ENCODE results near the gene OIT3. TPM values are rescaled to one million over a fixed set of nuclear protein-coding genes. Genes with fewer than 3 reads are reported as not detected.

The OIT3 gene
- total RNA-seq, 2 donors from 2014 or later = not detected

DNA sequence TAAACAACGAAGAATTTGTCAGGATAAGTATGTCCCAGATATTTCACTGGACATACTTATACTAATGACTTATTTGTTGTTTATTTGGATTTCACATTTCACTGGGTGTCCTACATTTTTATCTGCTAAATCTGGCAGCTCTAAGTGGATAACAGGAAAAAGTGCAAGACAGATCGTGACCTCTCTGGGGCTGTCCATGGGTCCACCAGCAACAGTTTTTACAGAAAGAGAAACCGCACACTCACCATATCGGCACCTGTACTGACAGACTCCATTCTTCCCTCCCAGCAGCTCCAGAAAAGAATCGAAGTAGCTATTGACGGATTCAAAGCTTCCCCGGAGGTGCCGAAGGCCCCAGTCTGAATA is 60.7 kb downstream of the OIT3 start:
- Histone ChIP-seq H3K27ac (no peak overlapping the region), H3K36me3 (no peaks in the 10 kb centered on the region), H3K4me3 (no peak overlapping the region), H3K27me3 (replicated peaks; ENCODE audit: insufficient read depth) (no peaks in the 10 kb centered on the region), H3K9me3 (no peaks in the 10 kb centered on the region), H3K4me1 (replicated peaks) (no peaks in the 10 kb centered on the region)
- DNase-seq (ENCODE audit: low spot score) = no peak
- 81% methylated on average over 8 of the region's 8 CpGs for WGBS
- intact Hi-C loops (cut with DNase I) = no loop called here
- TF ChIP-seq POLR2A (IDR thresholded peaks at IDR 0.05) (no peak), POLR2AphosphoS5 (IDR thresholded peaks at IDR 0.05) (no peak)
- TF ChIP-seq, protein P1, sequence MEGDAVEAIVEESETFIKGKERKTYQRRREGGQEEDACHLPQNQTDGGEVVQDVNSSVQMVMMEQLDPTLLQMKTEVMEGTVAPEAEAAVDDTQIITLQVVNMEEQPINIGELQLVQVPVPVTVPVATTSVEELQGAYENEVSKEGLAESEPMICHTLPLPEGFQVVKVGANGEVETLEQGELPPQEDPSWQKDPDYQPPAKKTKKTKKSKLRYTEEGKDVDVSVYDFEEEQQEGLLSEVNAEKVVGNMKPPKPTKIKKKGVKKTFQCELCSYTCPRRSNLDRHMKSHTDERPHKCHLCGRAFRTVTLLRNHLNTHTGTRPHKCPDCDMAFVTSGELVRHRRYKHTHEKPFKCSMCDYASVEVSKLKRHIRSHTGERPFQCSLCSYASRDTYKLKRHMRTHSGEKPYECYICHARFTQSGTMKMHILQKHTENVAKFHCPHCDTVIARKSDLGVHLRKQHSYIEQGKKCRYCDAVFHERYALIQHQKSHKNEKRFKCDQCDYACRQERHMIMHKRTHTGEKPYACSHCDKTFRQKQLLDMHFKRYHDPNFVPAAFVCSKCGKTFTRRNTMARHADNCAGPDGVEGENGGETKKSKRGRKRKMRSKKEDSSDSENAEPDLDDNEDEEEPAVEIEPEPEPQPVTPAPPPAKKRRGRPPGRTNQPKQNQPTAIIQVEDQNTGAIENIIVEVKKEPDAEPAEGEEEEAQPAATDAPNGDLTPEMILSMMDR (IDR thresholded peaks at IDR 0.05) = no peak

DNA sequence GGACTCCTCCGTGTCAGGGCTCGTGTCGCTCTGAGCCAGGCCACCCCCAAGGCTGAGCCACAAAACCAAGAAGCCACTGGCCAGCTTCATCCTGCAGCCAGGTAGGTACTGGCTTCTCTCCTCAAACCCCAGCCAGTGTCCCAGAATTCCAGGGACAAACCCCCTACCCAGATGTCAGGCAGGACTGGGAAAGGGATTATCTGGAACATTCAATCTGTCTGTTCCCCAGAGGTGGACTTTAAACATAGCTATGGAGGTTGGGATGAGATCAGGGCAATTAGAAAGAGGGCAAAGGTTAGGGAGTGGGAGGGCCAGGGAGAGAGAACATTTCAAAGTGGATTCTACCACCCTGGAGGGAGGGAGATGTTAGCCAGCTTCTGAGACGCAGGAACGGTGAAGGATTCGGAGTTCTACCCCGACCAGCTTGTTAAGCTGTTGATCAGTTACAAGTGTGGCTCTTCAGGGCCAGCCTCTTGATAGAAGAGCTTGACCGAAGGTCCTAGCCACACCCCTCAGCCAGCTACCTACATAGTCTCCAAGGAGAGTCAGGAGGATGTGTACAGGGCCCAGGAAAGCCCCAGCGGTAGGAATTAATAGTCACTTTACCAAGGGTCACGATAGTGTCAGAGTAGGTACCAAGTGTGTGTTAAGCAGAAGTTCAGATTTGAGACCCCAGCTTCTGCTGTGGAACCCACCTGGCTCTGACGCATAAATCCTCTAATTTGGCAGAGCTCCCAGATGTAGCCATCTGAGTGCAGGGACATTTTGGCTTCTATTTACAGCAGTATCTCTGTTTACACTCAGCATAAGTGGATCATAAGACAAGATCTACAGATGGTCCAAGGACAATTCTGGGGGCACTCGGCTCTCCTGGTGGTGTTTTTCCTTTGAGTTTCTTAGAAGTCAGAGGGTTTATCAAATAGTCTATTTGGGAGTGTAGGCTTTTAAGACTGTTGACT is 61.3 kb downstream of the OIT3 start, which contains the start of gene PLA2G12B:
TSS of gene PLA2G12B (minus strand) at position 211 of the 959 bp plus-strand sequence. CDS start at position 90, 121 bp downstream.
- Histone ChIP-seq H3K27ac (no peak within 1 kb of the TSS), H3K4me3 (no peak within 1 kb of the TSS), H3K4me1 (replicated peaks) (no peaks in the 10 kb centered on the region), H3K9me3 (no peaks in the 10 kb centered on the region), H3K36me3 (no peaks in the 10 kb centered on the region), H3K27me3 (replicated peaks; ENCODE audit: insufficient read depth) (no peaks in the 10 kb centered on the region)
- intact Hi-C loops (cut with DNase I) = no loop called here
- TF ChIP-seq, protein P1 (IDR thresholded peaks at IDR 0.05) = no peak
- TF ChIP-seq POLR2AphosphoS5 (IDR thresholded peaks at IDR 0.05) = no peak
- TF ChIP-seq POLR2A (IDR thresholded peaks at IDR 0.05) = no peak
- WGBS = 80% methylated on average over 12 of the region's 12 CpGs
- DNase-seq (ENCODE audit: low spot score) = no peak

DNA sequence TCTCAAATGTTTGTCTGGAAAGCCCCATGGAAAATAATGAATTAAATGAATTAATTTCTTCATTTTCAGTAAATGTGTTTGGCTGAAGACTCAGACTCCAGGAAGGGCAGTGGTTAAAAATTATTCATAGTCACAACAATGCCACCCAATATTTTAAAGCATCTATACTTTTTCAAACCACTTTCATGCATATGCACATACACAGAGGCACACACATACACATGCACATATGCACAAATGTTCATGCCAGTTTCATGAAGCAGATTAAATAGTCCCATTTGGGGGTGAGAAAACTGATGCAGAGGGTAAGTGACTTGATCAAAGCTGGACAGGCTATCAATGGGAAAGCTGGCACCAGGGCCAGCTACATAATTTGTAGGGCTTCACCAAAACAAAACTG is 62.5 kb downstream of the OIT3 start:
- no peaks in the 10 kb centered on the region for H3K4me1 ChIP-seq (replicated peaks)
- intact Hi-C loops (cut with DNase I) = no loop called here
- DNase-seq (ENCODE audit: low spot score) = no peak
- no peaks in the 10 kb centered on the region for H3K9me3 ChIP-seq
- H3K36me3 ChIP-seq = no peaks in the 10 kb centered on the region
- no peaks in the 10 kb centered on the region for H3K27me3 ChIP-seq (replicated peaks; ENCODE audit: insufficient read depth)
- no peak overlapping the region for H3K4me3 ChIP-seq
- H3K27ac ChIP-seq = no peak overlapping the region
- no peak for TF ChIP-seq POLR2A (IDR thresholded peaks at IDR 0.05)
- TF ChIP-seq POLR2AphosphoS5 (IDR thresholded peaks at IDR 0.05) = no peak
- TF ChIP-seq, protein P1 (IDR thresholded peaks at IDR 0.05) = no peak

DNA sequence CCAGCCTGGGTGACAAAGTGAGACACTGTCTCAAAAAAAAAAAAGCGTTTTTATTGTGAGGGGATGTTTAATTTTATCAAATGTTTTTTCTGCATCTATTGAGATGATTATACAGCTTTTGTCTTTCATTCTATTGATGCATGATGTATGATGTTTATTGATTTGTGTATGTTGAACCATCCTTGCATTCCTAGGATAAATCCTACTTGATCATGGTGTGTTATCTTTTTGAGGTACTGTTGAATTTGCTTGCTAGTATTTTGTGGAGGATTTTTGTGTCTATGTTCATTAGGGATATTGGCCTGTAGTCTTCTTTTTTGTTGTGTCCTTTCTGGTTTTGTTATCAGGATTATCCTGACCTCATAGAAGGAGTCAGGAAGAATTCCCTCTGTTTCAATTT is 83.3 kb downstream of the OIT3 start:
- H3K4me1 ChIP-seq (replicated peaks) = no peaks in the 10 kb centered on the region
- H3K27ac ChIP-seq = no peak overlapping the region
- intact Hi-C loops (cut with DNase I) = no loop called here
- TF ChIP-seq, protein P1 (IDR thresholded peaks at IDR 0.05) = no peak
- no peak for TF ChIP-seq POLR2A (IDR thresholded peaks at IDR 0.05)
- no peak for TF ChIP-seq POLR2AphosphoS5 (IDR thresholded peaks at IDR 0.05)
- H3K36me3 ChIP-seq = no peaks in the 10 kb centered on the region
- no peak for DNase-seq (ENCODE audit: low spot score)
- no peaks in the 10 kb centered on the region for H3K27me3 ChIP-seq (replicated peaks; ENCODE audit: insufficient read depth)
- H3K9me3 ChIP-seq = no peaks in the 10 kb centered on the region
- no peak overlapping the region for H3K4me3 ChIP-seq
- 97% methylated on average over 1 of the region's 1 CpG for WGBS

DNA sequence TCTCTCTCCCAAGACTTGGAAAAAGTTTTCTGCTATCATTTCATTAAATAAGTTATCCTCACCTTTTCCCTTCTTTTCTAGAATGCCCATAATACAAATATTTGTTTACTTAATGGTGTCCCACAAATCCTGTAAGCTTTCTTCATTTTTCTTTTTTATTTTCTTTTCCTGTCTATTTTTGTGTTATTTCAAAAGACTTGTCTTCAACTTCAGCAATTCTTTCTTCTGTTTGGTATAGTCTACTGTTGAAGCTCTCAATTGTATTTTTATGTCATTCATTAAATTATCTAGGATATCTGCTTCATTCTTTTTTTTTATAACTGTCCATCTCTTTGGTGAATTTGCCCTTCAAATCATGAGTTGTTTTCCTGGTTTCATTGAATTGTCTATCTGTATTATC is 86.2 kb downstream of the OIT3 start:
- DNase-seq (ENCODE audit: low spot score) = no peak
- H3K36me3 ChIP-seq = no peaks in the 10 kb centered on the region
- TF ChIP-seq, protein P1 (IDR thresholded peaks at IDR 0.05) = no peak
- TF ChIP-seq POLR2A (IDR thresholded peaks at IDR 0.05) = no peak
- no peak for TF ChIP-seq POLR2AphosphoS5 (IDR thresholded peaks at IDR 0.05)
- H3K27ac ChIP-seq = no peak overlapping the region
- no peaks in the 10 kb centered on the region for H3K4me1 ChIP-seq (replicated peaks)
- H3K4me3 ChIP-seq = no peak overlapping the region
- no peaks in the 10 kb centered on the region for H3K27me3 ChIP-seq (replicated peaks; ENCODE audit: insufficient read depth)
- no peaks in the 10 kb centered on the region for H3K9me3 ChIP-seq
- intact Hi-C loops (cut with DNase I) = no loop called here

Measured in prostate gland (tissue), 2 donors.